NCI-H2029 treated with DMSO at 0.1 percent for 48 hours (cell line): ENCODE data around the gene BARD1.
"Not testable (repeated sequence)": the region's sequence is repeated elsewhere in the genome, so short reads cannot be mapped to it uniquely, and the experiment has no call there.

Experiments used
- DNase-seq: peaks from one replicate; lab custom pipeline; 2025; lab: John Stamatoyannopoulos, UW

The BARD1 gene

DNA sequence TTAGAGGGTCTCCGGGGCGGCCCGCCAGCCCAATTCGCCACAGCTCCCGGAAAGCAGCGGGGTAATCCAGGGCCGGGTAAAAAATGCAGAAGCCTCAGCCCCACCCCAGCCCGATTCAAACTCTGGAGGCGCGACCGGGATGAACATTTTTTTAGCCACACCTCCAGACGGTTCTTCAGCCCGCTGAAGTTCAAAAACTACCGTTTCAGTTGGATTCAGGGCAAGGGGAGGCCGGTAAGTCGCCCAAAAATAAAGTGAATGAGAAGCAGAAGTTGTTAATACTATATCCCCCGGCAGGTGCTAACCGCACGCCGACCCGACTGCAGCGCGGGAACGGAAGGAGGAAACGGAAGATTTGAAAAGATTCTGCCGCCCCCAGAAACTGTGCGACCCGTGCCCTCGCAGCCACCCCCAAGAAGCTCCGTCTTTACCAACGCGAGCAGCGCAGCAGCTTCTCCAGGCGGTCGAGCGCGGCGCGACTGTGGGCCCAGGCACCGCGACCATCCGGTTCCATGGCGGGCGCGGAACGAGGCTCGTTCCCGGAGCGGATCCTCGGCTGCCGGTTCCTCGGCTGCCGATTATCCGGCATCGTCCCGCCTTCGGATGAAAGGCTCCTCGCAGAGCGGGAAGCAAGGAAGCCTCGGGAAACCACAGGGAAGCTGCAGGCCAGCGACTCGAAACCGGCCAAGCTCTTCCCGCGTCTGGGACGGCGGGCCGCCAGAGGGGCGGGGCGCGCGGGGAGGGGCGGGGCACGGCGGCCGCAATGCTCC, at the start of gene BARD1:
Gene BARD1, minus strand, starts transcription at position 703 of the 770 bp plus-strand sequence. Its CDS starts 114 bp downstream, at position 589.
- peak; percentile 69 for DNase-seq

GRCh38 chr2:214856137-214856536, 46.7 kb upstream of the BARD1 start:
- no peak for DNase-seq

DNA sequence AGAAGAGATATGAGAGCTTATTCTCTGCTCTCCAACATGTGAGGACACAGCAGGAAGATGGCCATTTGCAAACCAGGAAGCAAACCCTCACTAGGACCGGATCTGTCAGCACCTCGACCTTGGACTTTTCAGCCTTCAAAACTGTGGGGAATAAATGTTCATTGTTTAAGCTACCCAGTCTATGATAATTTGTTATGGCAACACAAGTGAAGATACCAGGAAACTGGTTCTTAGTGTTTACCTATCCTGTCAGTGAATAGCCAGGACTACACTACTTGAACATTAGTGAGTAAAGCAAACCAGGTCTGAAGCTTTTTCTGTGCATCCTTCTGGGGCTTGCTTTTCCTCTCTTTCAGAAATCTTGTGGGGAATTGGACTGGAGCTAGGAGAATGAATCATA, 44.4 kb upstream of the BARD1 start:
- DNase-seq: no peak

DNA sequence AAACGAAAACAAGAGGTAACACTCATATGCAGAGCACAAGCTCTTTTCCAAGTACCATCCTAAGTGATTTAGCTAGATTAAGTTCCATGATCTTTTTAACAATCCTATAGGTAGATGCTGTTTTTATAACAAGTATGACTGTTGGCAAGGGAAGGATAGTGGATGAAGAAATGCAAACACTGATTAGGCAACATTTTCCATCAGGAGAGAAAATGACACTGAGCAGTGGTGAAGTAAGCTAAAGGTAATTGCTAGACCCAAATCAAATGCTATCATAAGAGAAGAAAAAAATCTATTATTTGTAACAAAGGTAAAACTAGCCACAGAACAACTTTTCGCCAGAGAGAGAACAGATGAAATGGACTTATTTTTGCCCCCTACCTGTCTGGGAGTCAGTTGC, 34.3 kb upstream of the BARD1 start:
- DNase-seq: no peak

GRCh38 chr2:214839464-214839863, 30.0 kb upstream of the BARD1 start:
- no peak for DNase-seq

- no peak for DNase-seq
Observed at GRCh38 chr2:214837466-214837865, 28.0 kb upstream of the BARD1 start.

- DNase-seq: no peak
Observed at GRCh38 chr2:214836568-214836967, 27.1 kb upstream of the BARD1 start.

DNA sequence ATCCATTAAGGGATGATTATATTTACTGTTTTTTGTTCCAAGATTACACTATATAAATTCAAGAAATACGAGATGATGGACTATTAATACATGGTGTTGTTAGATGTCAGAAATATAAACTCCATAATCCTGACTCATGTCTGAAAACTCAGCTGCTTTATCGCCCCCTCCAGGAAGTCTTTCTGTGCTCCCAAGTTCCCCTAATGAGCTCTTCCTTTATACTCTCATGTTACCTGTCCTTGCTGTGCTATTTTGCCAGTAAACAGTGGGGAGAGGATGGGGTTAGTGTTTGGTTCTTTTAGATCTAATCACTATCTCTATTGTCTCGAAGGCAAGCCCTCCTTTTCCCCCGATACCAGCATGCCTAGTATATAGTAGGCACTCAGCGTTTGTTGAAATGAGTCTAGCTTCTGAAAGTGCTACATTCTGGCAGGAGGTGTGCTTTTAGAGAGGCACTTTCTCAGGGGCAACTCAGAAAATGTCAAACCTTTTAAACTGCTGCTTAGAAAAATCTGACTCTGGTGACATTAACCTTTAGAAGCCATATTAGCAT, 21.4 kb upstream of the BARD1 start:
- no peak for DNase-seq

- no peak for DNase-seq
Observed at GRCh38 chr2:214816008-214816533, 6.6 kb upstream of the BARD1 start.

- no peak for DNase-seq
Observed at GRCh38 chr2:214810671-214811070, 1.2 kb upstream of the BARD1 start.

GRCh38 chr2:214809751-214810564, 475 bp upstream of the BARD1 start:
- peak; percentile 84 for DNase-seq

GRCh38 chr2:214807653-214808052, 1.8 kb downstream of the BARD1 start:
- no peak for DNase-seq

GRCh38 chr2:214801768-214802397, 7.6 kb downstream of the BARD1 start:
- DNase-seq: no peak

DNA sequence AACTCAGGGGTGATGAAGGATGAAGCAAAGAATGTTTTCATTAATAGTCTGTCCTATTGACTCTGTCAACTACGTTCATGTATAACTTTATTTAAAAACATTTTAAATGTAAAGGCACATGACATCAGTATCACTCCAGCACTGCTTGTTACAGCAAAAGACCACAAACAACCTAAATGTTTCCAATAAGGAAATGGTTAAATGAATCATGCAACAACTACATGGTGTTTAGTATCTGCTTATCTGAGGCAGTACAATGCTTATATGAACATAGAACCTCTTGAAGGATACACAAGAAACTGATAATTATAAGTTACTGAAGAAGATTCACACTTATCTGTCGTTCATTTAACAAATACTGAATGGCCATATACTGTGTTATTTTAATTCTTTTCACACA, 8.4 kb downstream of the BARD1 start:
- no peak for DNase-seq

- DNase-seq: no peak
Observed at GRCh38 chr2:214800180-214800579, 9.3 kb downstream of the BARD1 start.

DNA sequence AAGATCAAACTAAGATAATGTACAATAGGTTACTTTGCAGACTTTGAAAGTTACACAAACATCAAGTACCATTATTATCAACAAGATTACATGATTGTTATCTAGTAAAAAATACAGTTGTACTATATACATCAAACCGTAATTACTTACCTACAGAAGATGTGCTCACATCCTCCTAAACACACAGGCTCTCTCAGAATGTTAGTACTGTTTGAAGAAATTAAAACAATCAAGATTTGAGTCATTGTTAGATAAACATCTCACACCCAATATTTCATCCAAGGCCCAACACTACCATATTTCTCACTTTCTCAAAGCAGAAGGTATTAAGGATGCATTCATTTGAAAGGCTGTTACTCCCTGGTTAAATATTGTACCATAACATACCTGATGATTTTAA, 12.6 kb downstream of the BARD1 start:
- DNase-seq: no peak

- not testable (repeated sequence) for DNase-seq
Observed at GRCh38 chr2:214783181-214783580, 26.3 kb downstream of the BARD1 start.

DNA sequence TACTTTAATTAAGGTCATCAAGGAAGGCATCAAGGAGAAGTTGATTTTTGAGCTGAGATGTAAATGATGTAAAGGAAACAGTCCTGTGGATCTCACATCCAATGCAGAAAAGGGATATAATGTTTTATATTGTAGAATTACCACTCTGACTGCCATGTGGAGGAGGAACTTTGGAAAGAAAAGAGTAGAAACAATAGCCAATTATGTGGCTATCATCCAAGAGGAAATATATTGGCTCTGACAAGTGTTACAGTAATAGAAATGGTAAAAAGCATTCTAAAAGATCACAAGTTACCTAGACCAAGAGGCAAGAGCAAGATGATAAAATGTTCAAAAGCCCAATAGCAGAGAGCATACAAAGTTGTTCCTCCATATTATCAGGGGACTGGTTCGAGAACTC, 26.8 kb downstream of the BARD1 start:
- no peak for DNase-seq

DNA sequence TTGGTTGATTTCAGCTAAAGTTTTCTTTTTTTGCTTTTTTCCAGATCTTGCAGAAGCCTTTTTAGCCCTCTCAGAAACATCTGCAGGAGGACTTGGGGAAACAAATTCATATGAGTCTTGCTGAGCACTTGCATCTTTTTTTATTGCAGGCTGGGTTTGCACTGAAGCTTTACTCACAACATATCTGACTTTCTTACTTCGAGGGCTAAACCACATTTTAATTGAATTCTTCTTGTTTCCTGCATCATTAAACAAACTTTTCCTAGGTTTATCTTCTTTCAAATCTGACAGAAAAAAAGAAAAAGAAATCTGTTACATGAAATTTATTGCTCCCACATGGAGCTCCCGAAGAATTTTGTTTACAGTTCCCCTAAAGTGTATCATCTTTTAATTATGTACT, 28.3 kb downstream of the BARD1 start:
- no peak for DNase-seq

DNA sequence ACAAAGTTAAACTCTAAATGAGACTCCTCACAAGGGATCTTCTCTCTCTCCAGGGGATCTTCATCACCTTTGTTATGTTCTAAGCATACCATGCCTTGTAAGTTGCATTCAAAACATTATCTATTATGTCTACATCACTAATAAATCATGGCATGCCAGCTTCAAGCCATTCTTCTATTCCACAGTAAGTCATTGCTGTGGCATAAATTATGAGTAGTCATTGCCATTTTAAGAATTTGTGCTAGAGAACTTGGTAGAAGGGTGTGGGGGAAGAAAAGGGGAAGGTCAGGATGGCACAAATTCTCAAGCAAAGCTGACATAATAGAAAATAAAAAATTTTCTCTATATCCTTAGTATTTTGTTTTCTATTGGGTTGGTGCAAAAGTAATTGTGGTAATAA, 33.5 kb downstream of the BARD1 start:
- DNase-seq: no peak

GRCh38 chr2:214774108-214774507, 35.4 kb downstream of the BARD1 start:
- no peak for DNase-seq

DNA sequence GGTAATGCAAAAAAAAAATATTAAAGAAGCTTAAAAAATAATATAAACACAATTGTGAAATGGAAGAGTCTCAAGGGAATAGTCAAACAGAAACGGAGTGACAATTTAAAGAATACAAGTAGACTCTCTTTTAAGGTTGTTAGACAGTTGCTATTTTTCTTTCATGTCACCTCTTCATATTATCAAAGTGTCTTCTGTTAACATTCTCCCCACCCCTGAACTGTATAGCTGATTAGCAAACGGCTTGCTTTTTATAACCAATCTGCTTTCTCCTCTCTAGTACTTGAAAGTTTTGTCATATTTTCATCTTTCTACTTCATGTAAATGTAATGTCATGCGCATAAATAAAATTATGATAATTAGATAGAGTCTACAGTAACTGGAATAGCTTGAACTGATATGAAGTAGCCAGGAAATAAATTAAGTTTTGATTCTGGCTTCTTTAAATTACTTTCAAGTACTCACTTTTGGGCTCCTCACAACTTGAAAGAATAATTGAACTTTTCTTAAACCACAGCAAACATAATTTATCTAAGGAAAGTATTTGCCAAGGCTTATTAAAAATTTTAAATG, 37.0 kb downstream of the BARD1 start:
- DNase-seq: no peak
